HG02798 (cell line): ENCODE results near the gene CCDC110.

ENCODE experiments used
- ATAC-seq: cut with Tn5 transposase; IDR thresholded peaks from one replicate; pipeline ENCODE4 v1.9.1; 2021; ENCODE audit warnings: mild to moderate bottlenecking; ENCODE audit not compliant: unreplicated experiment, poor library complexity

Gene CCDC110

DNA sequence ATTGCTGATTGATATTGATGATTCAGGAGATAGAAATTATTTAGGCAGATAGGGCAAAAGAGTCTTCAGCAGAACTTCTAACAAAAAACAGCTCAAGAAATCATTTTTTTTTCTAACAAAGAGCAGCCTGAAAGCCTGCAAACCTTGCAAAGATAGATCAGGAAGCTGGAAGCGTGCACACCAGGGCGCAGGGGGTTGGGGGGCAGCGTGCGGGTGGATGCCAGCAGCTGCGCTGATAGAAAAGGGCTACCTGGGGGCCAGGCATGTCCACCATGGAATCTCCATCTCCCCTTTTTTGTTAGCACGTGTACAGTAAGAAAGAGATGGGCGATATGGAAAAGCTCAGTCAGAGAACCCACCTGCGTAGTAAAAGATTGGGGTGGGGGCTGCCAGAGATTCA lies 1.7 kb upstream of the CCDC110 start:
- no peak for ATAC-seq

DNA sequence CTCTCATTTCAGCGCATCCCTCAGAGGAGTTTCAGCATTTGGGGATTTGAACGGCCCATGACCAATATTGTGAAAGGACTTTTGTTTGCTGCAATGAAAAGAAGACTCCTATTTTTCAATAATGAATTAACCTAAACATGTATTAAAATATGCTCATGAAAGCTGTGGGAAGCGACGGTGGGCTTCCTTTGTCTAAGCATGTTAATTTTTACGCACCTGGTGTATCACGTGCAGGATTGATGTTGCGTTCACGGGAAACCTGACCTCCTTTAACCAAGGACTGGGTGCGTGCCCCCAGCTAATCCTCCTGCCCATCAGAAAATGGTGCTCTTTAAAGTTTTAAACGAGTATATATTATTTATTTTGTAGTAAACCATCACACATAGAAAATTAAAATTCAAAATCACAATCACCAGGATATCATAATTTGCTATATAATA lies 590 bp upstream of the CCDC110 start:
- no peak for ATAC-seq

DNA sequence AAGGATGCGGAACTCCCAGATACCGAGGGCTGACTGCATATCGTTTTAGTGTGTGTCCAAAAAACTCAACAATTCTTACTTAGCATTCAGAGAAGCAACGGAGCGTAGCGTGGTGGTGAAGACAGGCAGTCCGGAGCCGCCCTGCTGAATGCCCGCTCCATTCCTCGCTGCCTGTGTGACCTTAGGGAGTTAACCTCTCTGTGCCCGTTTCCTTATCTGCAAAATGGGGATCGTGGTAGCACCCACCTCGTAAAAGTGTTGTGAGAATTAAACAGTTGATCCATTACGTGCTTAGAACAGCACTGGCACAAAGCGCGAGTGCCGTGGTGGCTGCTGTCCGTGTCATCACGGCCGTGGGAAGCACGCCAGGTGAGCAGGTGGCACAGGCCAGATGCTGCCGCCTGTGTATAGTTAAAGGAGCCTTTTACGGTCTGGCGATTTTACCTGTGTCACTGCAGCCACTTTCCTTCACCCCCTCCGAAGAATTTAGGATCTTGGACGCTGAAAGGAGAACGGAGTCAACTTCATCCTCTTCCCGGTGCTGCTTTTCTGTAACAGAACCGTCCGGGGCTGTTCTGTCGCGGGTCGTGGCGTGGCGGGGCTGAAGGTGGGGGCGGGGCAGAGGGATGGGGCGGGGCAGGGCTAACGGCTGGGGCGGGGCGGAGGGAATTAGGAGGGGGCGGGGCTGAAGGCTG lies 885 bp downstream of the CCDC110 start:
- peak; percentile 14 for ATAC-seq

DNA sequence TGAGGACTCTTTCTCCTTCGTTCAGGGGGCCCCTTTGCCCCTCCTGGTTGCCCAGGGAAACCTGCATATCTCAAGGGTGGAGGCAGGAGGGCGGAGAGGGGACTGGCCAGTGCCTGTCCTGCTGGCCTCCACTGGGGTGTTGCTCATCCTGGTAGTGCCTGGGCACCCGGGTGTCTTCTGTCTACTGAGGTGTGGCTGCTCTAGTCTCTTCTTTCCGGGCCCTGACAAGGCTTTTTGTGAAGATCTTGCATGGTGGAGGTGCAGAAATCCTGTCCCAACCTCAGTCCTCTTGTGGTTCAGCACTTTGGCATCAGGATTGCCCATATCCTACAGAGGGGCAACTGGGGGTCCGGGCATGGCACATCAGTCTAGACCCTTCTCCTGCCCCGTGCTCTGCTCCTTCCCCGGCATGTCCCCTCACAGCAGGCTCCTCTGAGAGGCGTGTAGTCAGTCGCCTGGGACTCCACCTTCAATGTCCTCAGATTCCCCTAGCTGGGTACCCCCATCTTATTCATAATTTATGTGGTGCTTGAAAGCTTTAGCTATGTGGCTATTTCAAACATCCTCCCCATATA lies 1.9 kb downstream of the CCDC110 start:
- ATAC-seq: no peak

DNA sequence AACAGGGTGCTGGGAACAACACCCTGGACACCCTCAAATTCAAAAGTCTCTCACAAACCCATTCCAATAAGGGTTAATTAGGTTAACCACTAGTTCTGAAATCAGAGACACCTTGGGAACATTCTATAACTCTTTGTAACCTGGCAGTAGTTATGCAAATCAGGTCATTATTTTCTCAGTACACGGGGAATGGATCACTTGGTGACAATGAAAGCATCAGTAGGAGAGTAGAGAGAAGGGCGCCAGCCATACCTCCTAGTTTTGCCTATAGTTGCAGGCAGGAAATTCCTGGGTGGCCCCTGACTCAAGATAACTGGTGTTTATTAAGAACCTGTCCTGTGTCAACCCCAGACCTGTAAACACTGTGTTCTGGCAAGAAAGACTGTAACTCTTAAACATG lies 2.5 kb downstream of the CCDC110 start:
- ATAC-seq: no peak

DNA sequence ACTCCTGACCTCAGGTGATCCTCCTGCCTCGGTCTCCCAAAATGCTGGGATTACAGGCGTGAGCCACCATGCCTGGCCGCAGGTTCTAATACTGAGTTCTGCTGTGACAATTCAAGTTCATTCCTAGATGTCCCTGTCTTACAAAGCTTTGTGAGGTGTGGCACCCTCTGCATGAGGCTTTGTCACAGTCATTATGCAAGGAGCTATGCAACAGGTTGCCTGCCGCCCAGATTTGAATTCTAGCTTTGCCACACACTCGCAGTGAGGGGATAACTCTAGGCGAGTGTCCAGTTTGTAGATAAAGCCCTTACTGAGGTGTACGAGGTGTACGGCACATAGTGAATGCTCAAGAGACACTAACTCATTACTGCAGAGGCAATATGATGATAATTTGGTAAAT lies 3.5 kb downstream of the CCDC110 start:
- no peak for ATAC-seq

DNA sequence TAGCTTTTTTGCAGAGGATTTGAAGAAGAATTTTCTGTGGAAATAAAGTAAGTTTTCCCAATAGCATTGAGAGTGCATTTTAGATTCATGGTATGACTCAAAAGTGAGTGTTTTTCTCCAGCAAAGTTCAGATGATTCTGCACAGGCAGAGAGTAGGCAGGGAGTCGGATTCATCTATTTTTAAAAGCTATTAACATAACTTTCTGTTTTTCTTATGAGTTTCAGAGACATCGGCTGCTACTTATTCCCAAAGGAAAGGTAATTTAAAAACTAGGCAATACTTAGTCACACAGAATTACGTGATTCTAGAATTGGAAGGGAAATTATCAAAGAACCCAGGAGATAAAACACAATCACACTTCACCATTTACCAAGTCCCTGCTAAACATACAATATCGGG lies 4.4 kb downstream of the CCDC110 start:
- ATAC-seq: no peak

DNA sequence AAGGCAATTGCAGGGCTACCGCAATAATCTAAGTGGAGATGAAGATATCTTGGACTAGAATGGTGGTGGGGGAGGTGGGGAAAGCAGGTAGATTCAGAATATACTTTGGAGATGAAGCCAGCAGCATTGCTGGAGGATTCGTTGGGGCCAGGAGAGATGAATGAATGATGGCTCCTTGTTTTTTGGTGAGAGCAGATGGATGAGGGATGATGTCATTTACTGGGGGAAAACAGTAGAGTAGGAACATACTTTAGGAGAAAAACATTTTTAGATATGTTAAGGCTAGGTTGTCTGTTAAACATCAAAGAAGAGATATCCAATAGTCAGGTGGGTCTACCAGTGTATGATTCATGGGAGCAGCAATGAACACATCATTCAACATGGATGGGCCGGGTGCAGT lies 5.8 kb downstream of the CCDC110 start:
- no peak for ATAC-seq

DNA sequence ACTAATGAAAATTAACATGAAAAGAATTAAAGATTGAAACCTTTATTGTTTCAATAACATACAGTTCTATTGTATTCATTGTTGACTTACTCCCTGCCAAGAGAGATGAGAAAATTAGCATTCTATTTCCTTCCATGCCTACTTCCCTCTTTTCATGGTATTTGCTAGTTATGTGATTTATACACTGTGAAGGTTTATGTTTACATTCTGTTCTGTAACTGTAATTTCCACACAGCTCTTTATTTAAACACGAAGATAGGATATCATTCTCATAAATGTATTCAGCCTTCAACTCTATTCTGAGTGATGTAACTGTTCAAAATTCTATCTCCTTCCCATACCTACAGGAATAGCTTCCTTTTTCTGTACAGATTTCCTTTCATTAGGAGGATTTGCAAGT lies 6.6 kb downstream of the CCDC110 start:
- ATAC-seq: no peak

DNA sequence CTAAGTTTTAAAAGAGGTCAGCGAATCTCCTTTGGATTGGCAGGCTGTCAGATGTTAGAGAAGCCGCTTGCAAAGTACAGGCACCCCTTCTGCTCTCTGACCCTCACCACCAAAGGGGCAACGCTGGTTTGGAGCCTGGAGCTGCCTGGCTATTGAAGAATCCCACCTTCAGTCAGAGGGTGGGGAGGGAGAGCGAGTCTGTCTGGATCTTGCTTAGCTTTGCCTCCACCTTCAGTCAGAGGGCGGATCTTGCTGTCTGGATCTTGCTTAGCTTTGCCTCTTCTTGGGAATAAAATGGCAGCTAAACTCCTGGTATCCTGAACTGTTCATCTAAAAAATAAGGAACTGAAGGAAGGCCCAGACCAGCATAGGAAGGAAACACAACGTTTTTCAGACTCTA lies 7.3 kb downstream of the CCDC110 start:
- no peak for ATAC-seq

DNA sequence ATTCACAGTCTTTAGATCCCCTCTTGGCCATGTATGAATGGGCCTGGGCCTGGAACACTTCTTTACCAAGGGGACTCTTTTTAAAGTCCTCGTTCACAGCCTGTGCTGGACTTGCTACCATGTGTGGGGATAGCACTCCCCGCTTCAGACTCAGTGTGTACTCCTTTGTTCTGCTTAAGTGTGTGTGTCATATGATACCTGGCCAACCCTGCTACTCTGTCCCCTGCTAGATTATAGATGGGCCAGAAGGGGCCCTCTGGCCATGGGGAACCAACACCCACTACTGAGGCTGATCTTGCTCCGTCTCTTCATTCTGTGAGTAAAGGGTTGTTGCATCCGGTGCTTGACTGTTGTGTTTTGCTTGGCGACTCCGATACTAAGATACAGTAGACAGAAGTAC lies 8.0 kb downstream of the CCDC110 start:
- ATAC-seq: no peak

DNA sequence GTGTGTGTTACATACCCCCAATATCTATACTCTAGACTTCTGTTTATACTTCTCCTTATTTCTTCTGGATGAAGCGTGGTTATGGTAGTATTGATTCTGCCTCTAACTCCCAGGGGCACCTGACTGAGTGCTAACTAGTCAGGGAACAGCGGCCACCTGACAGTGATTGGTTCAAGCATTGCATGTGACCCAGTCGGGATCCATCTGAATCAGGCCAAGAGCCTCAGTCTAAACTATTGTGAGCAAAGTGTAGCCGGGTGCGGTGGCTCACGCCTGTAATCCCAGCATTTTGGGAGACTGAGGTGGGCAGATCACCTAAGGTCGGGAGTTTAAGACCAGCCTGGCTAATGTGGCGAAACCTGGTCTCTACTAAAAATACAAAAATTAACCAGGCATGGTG lies 10.0 kb downstream of the CCDC110 start:
- no peak for ATAC-seq

DNA sequence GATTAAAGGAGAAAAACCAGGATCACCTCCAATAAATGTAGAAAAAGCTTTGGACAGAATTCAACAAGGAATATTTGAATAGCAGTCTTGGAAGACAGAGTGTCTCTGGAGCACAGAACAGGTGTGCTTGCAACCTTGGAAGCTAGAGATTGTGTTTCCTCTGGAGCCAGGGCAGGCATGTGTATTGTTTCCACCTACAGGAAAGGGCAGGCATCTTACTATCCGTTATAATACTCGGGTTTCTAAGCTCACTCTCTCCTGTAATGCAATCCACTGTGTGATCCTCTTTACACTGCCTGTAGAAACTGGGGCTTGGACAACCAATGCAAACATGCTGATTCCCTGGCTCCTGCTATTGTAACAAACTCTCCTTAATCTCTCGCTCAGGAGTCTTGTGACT lies 14.4 kb downstream of the CCDC110 start:
- ATAC-seq: no peak

DNA sequence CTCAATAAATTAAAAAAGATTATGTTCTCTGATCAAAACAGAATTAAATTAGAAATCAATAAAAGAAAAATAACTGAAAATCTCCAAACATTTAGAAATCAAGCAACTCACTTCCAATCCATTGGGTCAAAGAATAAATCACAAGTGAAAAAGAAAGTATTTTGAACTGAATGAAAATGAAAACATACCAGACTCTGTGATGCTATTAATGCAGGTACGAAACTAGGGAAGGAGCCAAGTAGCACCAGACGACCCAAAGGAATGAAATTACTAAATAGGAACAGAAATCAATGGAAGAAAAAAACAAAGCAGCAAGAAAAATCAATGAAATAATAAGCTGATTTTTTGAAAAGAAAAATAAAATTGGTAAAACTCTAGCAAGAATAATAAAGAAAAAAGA lies 15.4 kb downstream of the CCDC110 start:
- ATAC-seq: no peak

DNA sequence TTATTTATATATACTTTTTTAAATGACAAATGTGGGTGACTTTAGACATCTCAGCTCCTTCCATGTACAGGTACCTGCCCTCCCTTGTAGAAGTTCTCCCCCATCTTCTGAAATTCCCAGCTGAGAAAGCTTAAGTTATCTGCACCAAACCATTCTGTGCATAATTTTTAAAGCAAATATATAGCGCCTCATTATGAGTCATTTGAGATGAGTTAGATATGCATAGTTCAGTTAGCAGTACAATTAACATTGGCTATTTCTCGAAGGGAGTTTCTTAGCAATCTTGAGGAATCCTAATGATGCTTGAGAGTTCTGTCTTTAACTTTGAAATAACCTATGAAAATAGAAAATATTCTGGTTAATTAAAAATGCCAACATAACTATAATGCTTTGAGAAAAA lies 26.3 kb downstream of the CCDC110 start:
- no peak for ATAC-seq

DNA sequence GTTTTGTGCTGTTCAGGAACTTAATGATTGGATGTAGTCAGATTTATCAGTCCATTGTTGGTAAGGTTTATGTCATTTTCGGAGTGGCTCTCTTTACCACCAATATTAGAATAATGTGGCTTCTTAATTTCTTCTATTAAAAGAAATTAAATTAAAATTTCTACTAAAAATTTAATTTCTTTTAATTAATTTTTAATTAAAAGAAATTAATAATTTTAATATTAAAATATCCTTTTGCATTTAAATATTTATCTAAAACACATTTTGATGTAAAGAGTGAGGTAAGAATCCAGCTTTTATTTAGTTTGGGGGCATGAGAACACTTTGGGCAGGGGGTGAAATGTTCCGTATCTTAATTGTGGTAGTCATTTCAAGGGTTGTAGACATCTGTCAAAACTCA lies 30.1 kb downstream of the CCDC110 start:
- no peak for ATAC-seq

DNA sequence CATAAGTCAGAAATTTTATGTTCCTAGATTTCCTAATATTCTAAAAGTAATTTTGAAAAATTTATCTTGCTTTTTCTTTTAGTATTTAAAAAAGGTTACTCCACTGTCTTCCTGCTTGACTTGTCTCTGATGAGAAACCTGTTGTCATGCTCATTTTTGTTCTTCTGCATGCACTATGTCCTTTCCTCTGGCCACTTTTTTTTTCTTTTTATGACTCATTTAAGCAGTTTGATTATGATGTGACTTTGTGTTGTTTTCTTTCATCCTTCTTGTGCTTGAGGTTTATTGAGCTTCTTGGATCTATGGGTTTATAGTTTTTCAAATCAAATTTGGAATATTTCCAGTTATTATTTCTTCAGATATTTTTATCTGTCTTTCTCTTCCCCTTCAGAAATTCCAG lies 33.7 kb downstream of the CCDC110 start:
- no peak for ATAC-seq

DNA sequence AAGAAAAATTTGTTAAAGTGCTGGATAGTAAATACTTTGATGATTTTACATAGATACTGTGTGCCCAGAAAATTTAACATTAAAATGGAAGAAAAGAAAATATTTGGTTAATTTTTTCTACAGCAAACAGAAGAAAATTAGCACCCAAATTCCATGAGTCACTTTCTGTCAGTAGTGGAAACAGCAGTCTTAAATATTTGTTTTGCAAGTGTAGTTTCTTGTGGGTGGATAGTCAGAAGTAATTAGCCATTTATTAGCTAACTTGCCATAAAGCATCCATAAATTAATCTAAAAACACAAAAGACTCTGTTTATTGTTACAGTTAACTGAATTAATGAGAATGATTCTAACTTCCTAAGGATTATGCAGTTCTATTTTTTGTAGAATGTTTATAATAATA lies 36.1 kb downstream of the CCDC110 start:
- no peak for ATAC-seq

DNA sequence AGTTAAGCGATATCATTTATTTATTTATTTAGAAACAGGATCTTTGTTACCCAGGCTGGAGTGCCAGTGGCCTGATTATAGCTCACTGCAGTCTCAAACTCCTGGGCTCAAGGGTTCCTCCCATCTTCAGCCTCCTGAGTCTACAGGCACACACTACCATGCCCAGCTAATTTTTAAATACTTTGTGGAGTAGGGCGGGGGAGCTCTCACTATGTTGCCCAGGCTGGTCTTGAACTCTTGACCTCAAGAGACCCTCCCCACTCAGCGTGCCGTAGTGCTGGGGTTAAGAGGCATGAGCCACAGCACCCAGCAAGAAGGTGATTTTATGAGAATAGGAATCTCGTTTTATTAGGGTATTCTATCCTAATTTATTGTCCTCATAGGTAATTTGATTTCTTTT lies 41.9 kb downstream of the CCDC110 start:
- ATAC-seq: no peak

DNA sequence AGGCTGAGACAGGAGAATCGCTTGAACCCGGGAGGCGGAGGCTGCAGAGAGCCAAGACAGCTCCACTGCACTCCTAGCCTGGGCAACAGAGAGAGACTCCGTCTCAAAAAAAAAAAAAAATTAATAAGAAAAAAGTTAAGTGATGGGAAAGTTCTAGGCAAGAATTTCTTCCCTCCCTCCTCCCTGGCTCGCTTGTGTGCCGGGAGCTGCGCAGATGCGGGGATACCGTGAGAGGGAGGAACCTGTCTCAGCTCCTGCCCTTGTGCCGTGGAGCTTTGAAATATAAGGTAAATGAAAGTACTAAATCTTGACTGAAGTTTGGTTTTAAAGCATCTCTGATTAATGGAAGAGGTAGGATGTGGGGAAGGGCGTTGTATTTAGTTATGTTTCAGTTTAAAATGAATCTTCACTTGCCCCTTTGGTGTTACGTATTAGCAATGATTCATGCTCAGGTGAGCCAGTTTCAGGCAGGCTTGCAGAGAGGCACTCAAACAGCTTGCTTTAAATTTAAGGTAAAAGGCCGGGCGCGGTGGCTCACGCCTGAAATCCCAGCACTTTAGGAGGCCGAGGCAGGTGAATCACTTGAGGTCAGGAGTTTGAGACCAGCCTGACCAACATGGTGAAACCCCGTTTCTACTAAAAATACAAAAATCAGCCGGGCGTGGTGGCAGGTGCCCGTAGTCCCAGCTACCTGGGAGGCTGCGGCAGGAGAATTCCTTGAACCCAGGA lies 44.4 kb downstream of the CCDC110 start:
- ATAC-seq: no peak

DNA sequence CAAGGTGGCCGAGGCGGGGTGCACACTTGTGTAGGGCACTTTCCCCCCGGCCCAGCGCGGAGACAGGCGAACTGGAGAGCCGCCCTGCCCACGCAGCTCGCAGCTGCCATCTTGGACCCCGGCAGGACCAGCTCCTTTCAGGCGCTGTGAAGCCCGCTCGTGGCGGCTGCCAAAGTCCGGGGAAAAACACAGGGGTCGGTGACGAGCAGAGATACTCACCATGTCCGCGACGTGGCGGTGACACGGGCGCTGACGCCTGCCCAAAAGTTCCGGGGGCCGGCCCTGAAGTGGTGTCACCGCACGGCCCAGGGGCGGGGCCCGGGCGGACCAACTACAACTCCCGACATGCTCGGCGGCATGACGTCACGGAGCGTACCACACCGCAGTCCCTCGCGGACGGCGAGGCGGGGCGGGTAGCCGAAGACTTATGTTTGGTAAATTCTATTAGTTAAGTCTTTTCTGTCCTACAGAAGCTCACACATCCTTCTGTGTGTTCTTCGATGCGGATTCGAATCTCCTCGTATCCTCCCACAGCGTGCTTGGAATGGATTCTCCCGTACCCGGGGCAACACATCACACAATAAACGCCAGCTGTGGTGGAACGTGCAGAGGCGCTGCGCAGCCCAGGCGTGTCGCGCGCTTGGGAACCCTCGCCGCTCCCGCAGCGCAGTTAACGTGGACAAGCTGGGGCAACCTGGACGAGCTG lies 45.7 kb downstream of the CCDC110 start, which contains the start of gene UFSP2:
Gene UFSP2, minus strand, starts transcription at position 318 of the 706 bp plus-strand sequence. Its CDS starts 96 bp downstream, at position 222.
- ATAC-seq: peak; percentile 94
